ENCODE data around the gene CD320. TPM values are rescaled to one million over a fixed set of nuclear protein-coding genes. Genes with fewer than 3 reads are reported as not detected.
"Not testable (repeated sequence)": the region's sequence is repeated elsewhere in the genome, so short reads cannot be mapped to it uniquely, and the experiment has no call there.

The CD320 gene
- total RNA-seq, 1 donor, result 14.6 TPM

DNA sequence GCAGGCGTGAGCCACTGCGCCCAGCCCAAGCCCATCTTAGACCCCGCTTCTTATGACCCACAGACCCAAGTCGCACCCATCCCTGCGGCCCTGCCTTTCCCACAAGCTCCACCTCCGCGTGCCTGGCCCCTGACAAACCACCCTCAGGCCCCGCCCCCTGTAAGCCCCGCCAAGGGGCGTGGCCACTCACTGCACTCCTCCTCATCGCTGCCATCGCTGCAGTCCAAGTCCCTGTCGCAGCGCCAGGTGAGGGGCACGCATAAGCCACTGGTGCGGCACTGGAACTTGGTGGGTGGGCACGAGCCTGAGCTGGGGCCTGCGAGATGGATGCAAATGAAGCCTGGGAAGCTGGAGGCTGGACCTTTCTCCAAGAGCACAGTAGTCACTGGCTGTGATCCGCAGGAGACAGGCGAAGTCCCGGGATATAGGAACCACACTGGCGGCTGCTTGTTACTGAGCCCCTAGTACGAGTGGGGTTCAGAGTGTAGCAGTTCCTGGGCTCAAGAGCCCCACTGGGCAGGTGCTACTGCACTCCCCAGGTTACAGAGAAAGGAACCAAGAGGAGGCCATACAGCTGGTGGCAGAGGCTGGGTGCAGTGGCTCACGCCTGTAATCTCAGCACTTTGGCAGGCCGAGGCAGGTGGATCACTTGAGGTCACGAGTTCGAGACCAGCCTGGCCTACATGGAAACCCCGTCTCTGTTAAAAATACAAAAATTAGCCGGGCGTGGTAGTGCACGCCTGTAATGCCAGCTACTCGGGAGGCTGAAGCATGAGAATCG, 3.1 kb downstream of the CD320 start:
- Histone ChIP-seq H3K4me3 (ENCODE audit: low read length) (no peak overlapping the region), H3K9me3 (ENCODE audit: low read depth, low read length) (no peaks in the 10 kb centered on the region), H3K27me3 (ENCODE audit: insufficient read depth, low read length) (no peaks in the 10 kb centered on the region), H3K4me1 (ENCODE audit: insufficient read depth, low read length) (peaks cover 28% of the 10 kb centered on the region)

DNA sequence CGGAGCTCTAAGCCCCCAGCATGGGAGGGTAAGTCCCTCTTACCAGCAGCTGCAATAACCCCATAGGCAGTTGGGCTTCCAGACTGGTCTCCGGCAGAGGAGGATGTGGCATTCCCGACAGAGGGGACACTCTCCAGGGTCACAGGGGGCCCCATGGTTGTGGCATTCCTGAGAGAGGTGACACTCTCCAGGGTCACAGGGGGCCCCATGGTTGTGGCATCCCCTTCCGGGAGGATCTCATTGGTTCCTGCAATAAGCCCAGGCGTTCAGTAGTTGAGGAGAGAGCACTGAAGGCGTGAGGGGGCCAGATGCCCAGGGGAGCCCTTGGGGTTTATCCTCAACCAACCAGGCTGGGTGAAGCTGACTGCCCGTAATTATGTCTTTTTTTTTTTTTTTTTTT, 5.4 kb downstream of the CD320 start:
- H3K9me3 ChIP-seq (ENCODE audit: low read depth, low read length), result no peaks in the 10 kb centered on the region
- H3K4me1 ChIP-seq (ENCODE audit: insufficient read depth, low read length), result peaks cover 13% of the 10 kb centered on the region

GRCh38 chr19:8302357-8302691, 5.8 kb downstream of the CD320 start:
- H3K4me1 ChIP-seq (ENCODE audit: insufficient read depth, low read length), result peaks cover 9% of the 10 kb centered on the region
- H3K4me3 ChIP-seq (ENCODE audit: low read length), result no peak overlapping the region

More for the DNA sequence above, 5.4 kb downstream of the CD320 start:
- Histone ChIP-seq H3K4me3 (ENCODE audit: low read length) (no peak overlapping the region), H3K27me3 (ENCODE audit: insufficient read depth, low read length) (no peaks in the 10 kb centered on the region)

GRCh38 chr19:8291337-8291736, 16.8 kb downstream of the CD320 start:
- not testable (repeated sequence) for H3K27me3 ChIP-seq (ENCODE audit: insufficient read depth, low read length); H3K4me1 ChIP-seq (ENCODE audit: insufficient read depth, low read length); H3K4me3 ChIP-seq (ENCODE audit: low read length); H3K9me3 ChIP-seq (ENCODE audit: low read depth, low read length)

More at GRCh38 chr19:8302357-8302691, 5.8 kb downstream of the CD320 start:
- no peaks in the 10 kb centered on the region for H3K9me3 ChIP-seq (ENCODE audit: low read depth, low read length)
- H3K27me3 ChIP-seq (ENCODE audit: insufficient read depth, low read length), result no peaks in the 10 kb centered on the region

DNA sequence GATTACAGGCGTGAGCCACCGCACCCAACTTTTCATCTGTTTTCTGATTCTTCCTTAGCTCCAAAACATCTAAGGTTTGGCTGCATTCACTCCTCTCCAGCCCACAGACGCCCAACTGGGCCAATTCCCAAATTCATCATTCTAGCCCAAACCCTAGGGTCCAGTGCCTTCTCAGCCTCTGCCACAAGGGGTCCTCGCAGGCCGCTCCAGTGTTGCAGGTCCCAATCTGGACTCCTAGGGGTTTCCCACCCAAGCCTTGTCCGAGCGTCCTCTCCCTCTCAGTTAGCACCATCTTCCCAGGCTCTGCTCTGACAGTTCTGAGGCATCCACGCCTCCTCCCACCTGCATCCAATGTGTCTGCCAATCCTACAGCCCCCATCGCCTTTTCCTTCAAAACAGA, 31.6 kb downstream of the CD320 start:
- not testable (repeated sequence) for H3K4me1 ChIP-seq (ENCODE audit: insufficient read depth, low read length); H3K27me3 ChIP-seq (ENCODE audit: insufficient read depth, low read length); H3K9me3 ChIP-seq (ENCODE audit: low read depth, low read length); H3K4me3 ChIP-seq (ENCODE audit: low read length)

DNA sequence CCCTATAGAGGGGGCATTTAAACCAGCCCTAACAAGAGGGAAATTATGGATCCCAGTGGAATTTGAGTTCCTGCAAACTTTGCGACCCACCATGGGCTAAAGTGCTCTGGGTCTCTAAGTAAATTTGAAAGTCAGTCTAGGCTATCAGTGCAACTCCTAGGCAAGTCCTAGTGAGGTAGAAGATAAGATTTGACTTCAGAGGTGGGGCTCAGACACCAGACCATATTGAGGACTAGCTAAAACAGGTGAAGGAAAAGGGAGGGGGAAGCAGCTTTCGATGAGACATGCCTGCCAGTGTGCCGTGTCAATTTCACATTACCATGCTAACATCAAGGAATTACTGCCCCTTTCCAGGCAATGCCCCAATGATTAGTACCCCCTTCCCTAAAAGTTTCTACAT, 38.4 kb downstream of the CD320 start:
- Histone ChIP-seq H3K4me1 (ENCODE audit: insufficient read depth, low read length) (peaks cover 15% of the 10 kb centered on the region), H3K27me3 (ENCODE audit: insufficient read depth, low read length) (no peaks in the 10 kb centered on the region), H3K9me3 (ENCODE audit: low read depth, low read length) (no peaks in the 10 kb centered on the region), H3K4me3 (ENCODE audit: low read length) (no peak overlapping the region)

GRCh38 chr19:8265872-8266271, 42.3 kb downstream of the CD320 start:
- Histone ChIP-seq H3K4me3 (ENCODE audit: low read length) (no peak overlapping the region), H3K9me3 (ENCODE audit: low read depth, low read length) (no peaks in the 10 kb centered on the region), H3K27me3 (ENCODE audit: insufficient read depth, low read length) (no peaks in the 10 kb centered on the region)

GRCh38 chr19:8264248-8264647, 43.9 kb downstream of the CD320 start:
- H3K9me3 ChIP-seq (ENCODE audit: low read depth, low read length); H3K27me3 ChIP-seq (ENCODE audit: insufficient read depth, low read length); H3K4me1 ChIP-seq (ENCODE audit: insufficient read depth, low read length); H3K4me3 ChIP-seq (ENCODE audit: low read length): not testable (repeated sequence)

More at GRCh38 chr19:8265872-8266271, 42.3 kb downstream of the CD320 start:
- H3K4me1 ChIP-seq (ENCODE audit: insufficient read depth, low read length), result peaks cover 15% of the 10 kb centered on the region

DNA sequence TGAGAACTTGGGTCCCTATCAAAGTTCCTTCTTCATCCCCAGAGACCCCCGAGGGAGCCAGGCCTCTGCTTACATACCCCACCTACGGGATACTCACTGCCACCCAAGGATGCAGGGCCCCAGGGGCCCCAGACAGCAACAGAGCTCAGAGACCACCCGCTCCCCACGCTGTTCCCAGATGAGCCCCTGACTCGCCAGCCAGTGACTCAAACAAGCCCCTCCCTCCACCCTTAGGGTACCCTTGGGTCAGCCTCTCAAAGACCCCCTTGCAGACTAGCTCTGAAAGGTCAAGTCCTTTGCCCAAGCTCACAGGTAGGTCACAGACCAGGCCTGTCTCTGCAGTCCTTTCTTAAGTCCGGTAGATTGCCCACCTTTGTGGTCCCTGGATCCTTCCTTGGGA, 45.7 kb downstream of the CD320 start:
- H3K9me3 ChIP-seq (ENCODE audit: low read depth, low read length), result no peaks in the 10 kb centered on the region
- no peaks in the 10 kb centered on the region for H3K4me1 ChIP-seq (ENCODE audit: insufficient read depth, low read length)

DNA sequence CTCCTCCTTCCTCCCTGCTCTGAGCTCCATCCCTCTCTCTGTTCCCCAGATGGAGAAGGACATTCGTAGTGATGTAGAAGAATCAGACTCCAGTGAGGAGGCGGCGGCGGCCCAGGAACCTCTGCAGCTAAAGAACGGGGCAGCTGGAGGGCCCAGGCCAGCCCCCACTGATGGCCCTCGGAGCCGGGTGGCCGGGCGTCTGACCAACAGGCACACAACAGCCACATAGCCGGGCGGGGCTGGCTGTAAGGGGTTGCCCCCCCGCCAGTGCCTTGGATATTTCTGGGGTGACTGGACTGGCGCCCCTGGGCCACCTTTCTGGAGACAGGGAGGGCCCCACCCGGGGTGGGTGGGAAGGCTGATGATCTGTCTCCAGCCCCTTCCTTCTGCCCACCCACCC, 46.3 kb downstream of the CD320 start:
- Histone ChIP-seq H3K27me3 (ENCODE audit: insufficient read depth, low read length) (no peaks in the 10 kb centered on the region), H3K4me3 (ENCODE audit: low read length) (no peak overlapping the region)

More for the DNA sequence above, 45.7 kb downstream of the CD320 start:
- H3K4me3 ChIP-seq (ENCODE audit: low read length), result no peak overlapping the region
- no peaks in the 10 kb centered on the region for H3K27me3 ChIP-seq (ENCODE audit: insufficient read depth, low read length)

GRCh38 chr19:8261347-8261746, 46.8 kb downstream of the CD320 start:
- Histone ChIP-seq H3K9me3 (ENCODE audit: low read depth, low read length) (no peaks in the 10 kb centered on the region), H3K4me3 (ENCODE audit: low read length) (no peak overlapping the region), H3K27me3 (ENCODE audit: insufficient read depth, low read length) (no peaks in the 10 kb centered on the region), H3K4me1 (ENCODE audit: insufficient read depth, low read length) (no peaks in the 10 kb centered on the region)

More for the DNA sequence above, 46.3 kb downstream of the CD320 start:
- Histone ChIP-seq H3K9me3 (ENCODE audit: low read depth, low read length) (no peaks in the 10 kb centered on the region), H3K4me1 (ENCODE audit: insufficient read depth, low read length) (no peaks in the 10 kb centered on the region)

DNA sequence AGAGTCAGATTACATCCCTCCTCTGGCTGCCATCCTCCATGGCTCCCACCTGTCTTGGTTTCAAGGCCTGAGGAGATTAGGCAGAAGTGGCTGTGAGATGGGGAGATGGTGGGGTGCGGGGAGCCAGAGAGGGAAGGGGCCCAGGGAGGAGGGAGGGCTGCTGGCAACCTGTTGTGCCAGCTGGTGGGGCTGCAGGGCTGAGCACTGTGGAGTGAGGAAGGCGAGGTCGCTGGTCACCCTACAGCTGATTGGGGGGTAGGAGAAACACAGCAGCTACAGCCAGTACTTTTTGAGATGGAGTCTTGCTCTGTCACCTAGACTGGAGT, 48.3 kb downstream of the CD320 start:
- no peaks in the 10 kb centered on the region for H3K27me3 ChIP-seq (ENCODE audit: insufficient read depth, low read length)
- no peak overlapping the region for H3K4me3 ChIP-seq (ENCODE audit: low read length)
- H3K9me3 ChIP-seq (ENCODE audit: low read depth, low read length), result no peaks in the 10 kb centered on the region
- H3K4me1 ChIP-seq (ENCODE audit: insufficient read depth, low read length), result no peaks in the 10 kb centered on the region

GRCh38 chr19:8259142-8259921, 48.8 kb downstream of the CD320 start:
- no peaks in the 10 kb centered on the region for H3K9me3 ChIP-seq (ENCODE audit: low read depth, low read length)
- H3K27me3 ChIP-seq (ENCODE audit: insufficient read depth, low read length), result no peaks in the 10 kb centered on the region
- H3K4me1 ChIP-seq (ENCODE audit: insufficient read depth, low read length), result no peaks in the 10 kb centered on the region
- H3K4me3 ChIP-seq (ENCODE audit: low read length), result no peak overlapping the region

GRCh38 chr19:8257052-8257443, 51.1 kb downstream of the CD320 start:
- Histone ChIP-seq H3K4me3 (ENCODE audit: low read length) (no peak overlapping the region), H3K9me3 (ENCODE audit: low read depth, low read length) (no peaks in the 10 kb centered on the region), H3K27me3 (ENCODE audit: insufficient read depth, low read length) (no peaks in the 10 kb centered on the region), H3K4me1 (ENCODE audit: insufficient read depth, low read length) (no peaks in the 10 kb centered on the region)

DNA sequence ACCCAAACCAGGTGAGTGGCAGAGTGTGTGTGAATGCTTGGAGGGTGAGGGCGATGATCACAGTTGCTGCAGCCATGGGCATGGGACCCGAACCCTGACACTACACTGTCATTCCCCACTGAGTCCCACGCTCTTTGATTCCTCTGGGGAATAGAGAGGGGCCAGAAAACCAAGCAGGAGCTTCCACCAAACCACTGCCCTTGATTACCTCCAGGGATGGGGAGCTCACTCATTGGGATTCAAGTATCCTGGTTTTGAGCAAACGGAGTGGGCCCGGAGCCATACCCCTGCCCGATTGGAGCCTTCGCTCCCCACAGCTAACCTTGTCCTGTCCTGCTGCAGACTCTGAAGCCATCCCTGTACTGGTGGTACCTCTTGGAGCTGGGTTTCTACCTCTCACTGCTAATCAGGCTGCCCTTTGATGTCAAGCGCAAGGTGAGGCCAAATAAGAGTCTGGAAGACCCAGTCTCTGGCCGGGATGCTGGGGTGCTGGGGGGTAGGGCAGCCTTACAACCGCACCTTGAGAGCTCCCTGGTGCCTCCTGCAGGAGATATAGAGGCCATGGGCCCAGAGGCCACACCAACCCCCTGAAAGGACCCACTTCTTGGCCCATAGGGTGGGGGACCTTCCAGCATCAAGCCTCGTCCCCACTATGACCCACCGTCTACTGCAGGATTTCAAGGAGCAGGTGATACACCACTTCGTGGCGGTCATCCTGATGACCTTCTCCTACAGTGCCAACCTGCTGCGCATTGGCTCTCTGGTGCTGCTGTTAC, 51.7 kb downstream of the CD320 start:
- H3K4me1 ChIP-seq (ENCODE audit: insufficient read depth, low read length), result no peaks in the 10 kb centered on the region
- no peak overlapping the region for H3K4me3 ChIP-seq (ENCODE audit: low read length)
- no peaks in the 10 kb centered on the region for H3K9me3 ChIP-seq (ENCODE audit: low read depth, low read length)
- no peaks in the 10 kb centered on the region for H3K27me3 ChIP-seq (ENCODE audit: insufficient read depth, low read length)

Measured in mononuclear cell (primary cell).